ENCODE results near the gene TMEM200A.
A peak's percentile ranks its signal among the peaks of the same experiment; 100 is the strongest.
"Not testable (repeated sequence)": the region's sequence is repeated elsewhere in the genome, so short reads cannot be mapped to it uniquely, and the experiment has no call there.

Gene TMEM200A

DNA sequence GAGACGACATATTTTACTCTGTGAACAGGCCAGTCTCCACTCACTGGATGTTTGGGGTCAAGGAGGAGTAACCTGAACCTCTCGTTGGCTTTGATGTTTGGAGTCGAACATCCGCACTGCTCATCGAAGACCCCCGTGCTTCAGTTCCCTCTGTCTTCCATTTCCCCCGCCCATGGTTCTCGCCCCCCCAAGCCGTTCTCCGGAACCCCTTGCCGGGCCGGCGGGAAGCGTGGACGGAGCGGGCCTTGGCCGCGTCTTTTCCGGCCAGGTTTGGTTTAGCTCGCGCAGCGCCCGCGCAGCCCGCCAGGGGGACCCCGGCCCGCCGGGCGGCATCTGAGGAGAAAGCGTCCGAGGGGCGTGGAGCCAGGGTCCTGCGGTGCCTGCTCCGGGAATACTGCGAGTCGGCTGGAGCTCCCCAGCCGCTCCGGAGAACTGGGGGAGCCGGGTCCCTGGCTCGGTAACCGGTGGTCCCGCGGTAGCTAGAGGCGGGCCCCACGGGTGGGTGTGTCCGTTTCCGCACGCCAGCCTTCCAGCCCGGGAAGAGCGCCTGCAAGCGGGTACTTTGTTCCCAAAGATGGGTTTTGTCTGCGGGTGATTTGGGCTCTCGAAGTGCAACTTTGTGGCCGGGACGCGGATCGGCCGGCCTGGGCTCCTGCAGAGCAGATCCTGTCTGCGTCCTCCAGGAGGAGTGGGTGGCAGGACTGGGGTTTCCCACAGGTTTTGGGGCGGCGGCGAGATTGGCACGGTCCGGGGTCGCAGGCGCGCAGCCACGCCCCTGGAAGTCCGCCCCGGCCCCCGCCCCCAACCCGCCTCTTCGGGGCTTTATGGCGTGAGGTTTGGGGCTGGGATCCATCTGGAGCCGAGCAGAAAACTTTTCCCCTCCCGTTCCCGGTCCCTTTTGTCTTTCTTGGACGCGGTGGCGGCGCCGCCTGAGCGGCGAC, at the start of gene TMEM200A:
TMEM200A (plus strand) TSS at position 852 of the 941 bp plus-strand sequence. CDS start 74,406 bp downstream, outside the sequence.
- peak; percentile 14 for DNase-seq (ENCODE audit: low spot score)

GRCh38 chr6:130320908-130321307, 44.9 kb upstream of the TMEM200A start:
- DNase-seq (ENCODE audit: low spot score) = no peak

DNA sequence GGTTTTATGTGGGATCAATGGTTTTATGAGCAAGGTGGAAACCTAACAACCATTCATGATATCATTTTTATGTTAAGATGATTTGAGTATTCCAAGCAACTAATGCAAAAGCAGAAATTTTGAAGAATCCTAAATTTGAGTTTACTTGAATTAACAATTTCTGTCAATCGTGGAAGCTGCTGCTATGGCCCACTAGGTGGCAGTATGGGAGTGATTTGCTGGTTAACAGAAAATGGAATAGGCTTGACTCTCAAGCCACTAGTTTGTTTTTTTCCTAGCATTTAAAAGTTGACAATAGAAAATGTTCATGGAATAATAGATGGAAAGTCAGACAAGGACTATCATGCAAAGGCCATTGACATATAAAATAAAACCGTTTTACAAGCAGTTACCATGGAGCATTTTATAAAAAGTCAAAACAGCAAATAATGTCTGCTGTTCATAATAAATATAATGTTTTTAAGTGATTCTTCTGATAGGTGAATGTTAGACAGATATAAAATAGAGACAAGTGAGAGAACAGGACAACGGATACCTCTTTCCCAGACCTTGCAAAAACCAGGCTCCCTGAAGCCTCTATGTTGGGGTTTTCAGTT, 43.0 kb upstream of the TMEM200A start:
- DNase-seq (ENCODE audit: low spot score) = peak; percentile 63

DNA sequence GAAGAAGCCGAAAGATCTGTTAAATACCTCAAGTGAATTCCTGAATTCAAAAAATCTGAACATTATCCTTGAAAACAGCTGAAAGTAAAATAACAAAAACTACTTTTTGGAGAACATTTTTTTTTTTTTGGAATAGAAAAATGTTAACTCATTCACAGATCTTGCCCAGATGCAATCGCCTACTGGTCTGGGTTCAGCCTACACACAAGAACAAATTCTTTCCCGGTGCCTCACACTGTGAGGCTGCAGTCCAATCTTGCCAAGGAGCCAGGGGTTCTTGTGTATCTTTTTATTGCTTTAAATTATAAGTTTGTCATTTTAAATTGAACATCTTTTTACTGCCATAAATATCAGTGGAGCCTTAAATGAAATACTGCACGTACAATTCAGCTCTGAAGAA, 41.2 kb upstream of the TMEM200A start:
- no peak for DNase-seq (ENCODE audit: low spot score)

DNA sequence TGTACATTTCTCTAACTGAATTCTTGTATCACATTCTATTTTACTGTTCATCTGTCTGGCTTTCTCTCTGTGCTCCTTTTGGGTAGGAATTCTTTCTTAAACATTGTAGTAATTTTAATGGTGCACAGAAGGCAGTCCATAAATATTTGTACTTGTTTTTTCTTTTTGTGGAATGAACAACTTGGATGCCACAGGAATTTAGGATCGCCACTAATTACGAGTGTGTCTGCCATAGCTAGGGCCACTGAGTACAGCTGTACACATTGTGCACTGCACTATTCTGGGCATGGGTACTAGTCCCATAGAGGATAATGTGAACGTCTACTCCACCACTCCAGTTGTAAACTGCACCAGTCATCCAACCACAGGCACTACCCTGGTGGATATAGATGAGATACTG, 39.3 kb upstream of the TMEM200A start:
- DNase-seq (ENCODE audit: low spot score) = no peak

DNA sequence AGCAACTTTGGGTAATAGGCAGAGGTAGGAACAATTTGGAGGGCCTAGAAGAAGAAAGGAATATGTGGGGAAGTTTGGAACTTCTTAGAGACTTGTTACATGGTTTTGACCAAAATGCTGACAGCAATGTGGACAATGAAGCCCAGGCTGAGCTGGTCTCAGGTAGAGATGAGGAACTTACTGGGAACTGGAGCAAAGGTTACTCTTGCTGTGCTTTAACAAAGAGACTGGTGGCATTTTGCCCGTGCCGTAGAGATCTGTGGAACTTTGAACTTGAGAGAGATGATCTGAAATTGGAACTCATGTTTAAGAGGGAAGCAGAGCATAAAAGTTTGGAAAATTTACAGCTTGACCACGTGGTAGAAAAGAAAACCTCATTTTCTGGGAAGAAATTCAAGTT, 28.3 kb upstream of the TMEM200A start:
- DNase-seq (ENCODE audit: low spot score) = no peak

DNA sequence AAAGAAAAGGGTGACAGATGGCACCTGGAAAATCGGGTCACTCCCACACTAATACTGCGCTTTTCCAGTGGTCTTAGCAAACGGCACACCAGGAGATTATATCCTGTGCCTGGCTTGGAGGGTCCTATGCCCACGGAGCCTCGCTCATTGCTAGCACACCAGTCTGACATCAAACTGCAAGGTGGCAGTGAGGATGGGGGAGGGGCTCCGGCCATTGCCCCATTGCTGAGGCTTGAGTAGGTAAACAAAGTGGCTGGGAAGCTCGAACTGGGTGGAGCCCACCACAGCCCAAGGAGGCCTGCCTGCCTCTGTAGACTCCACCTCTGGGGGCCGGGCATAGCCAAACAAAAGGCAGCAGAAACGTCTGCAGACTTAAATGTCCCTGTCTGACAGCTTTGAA, 19.5 kb upstream of the TMEM200A start:
- not testable (repeated sequence) for DNase-seq (ENCODE audit: low spot score)

- no peak for DNase-seq (ENCODE audit: low spot score)
These were observed 11.5 kb upstream of the TMEM200A start for GRCh38 chr6:130354322-130354721.

DNA sequence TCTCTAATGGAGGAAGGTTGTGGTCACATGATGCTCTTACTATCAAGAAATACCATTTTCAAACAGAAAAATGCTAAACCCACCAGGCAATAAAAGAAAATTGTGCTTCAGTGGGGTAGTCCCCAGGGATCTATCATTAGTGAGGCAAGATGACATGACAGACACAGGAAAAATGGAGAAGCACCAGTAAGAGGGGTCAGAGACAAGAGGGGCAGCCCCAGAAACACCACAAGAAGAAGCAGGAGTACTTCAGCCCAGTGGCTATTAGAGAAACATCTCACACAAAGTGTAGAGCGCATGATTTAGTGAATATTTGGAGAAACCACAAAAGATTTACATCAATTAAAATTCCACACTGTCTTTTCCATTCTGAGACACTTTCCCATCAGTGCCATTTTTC, 10.2 kb upstream of the TMEM200A start:
- no peak for DNase-seq (ENCODE audit: low spot score)

GRCh38 chr6:130357436-130357835, 8.4 kb upstream of the TMEM200A start:
- DNase-seq (ENCODE audit: low spot score) = no peak

GRCh38 chr6:130359736-130360135, 6.1 kb upstream of the TMEM200A start:
- no peak for DNase-seq (ENCODE audit: low spot score)

DNA sequence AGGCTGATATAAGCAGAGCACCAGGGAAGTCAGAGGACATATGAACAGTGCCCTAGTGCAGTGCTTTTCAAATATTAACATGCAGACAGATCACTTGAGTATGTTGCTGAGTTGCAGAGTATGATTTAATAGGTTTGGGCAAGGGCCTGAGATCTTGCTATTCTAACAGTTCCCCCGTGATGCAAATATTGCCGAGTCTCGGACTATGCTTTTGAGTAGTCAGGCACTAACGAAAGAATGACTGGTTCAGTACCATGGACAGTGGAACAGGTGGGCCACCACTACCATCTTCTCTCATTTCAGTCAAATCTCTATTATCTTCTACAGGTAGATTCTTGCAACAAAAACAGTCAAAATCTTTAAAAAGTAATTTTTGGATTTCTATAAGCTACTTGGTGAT, 3.7 kb upstream of the TMEM200A start:
- no peak for DNase-seq (ENCODE audit: low spot score)

DNA sequence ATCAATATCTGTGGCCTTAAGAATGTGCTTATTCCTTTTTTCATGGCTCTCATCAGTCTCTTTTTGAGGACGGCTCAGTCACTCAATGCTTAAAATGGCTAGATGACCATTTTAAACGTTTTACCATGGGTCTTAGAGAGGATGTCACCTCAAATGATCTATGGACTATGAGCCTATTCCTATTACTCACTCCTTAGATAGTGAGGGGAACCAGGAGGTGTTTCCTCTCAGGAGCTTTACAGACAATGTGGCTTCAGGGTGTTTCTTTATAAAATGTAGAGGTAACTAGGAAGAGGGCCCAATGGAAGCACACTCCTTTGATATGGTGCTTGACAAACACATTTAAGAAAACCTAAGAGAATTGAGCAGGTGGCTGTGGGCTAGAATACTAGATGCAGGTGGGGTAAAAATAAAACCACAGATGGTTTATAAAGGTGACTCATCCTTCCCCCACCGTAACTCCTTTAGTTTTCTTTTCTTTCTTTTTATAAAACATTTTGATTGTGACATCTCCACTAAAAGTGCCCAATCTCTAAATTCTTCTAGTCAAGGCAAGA, 1.5 kb upstream of the TMEM200A start:
- no peak for DNase-seq (ENCODE audit: low spot score)

DNA sequence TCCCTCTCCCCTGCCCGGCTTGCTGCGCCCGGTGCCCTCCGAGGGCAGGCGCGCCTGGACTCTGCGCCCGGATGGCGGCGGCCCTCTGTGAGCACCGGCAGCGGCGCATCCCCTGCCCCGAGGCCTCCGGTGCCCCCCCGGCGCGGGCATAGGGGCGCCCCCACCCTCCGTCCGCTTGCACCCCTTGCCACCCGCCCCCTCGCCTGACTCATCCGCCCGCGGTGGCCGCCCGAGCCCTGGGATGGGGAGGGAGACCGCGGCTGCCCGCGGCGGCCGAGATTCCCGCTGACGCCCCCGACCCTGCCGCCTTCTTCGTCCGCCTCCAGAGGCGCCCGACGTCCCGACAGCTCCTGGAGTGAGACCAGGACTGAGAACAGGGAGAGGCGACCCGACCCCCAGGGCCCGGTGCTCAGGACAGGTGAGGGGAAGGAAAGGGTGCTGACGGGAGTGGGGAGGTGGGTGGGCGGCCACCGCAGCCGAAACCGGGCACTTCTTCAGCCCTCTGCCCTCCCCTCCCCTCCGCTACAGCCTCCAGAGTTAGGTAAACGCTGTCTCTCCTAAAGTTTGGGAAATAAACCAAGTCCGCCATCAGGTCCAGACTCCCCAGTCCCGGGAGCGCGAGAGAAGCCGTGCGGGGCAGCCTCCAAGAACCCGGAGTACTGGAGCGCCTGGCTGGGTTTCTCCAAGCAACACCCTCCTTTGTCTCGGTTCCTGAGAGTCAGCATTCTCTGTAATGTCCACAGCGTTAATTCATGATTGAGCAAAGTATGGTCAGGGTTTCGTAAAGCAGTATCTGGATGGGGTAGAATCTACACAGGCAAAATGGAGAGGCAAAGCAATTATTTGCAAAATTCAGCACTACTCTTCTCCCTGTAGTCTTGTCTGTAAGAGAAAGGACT, 539 bp downstream of the TMEM200A start:
- DNase-seq (ENCODE audit: low spot score) = peak; percentile 18

GRCh38 chr6:130367767-130368166, 1.9 kb downstream of the TMEM200A start:
- DNase-seq (ENCODE audit: low spot score) = no peak

DNA sequence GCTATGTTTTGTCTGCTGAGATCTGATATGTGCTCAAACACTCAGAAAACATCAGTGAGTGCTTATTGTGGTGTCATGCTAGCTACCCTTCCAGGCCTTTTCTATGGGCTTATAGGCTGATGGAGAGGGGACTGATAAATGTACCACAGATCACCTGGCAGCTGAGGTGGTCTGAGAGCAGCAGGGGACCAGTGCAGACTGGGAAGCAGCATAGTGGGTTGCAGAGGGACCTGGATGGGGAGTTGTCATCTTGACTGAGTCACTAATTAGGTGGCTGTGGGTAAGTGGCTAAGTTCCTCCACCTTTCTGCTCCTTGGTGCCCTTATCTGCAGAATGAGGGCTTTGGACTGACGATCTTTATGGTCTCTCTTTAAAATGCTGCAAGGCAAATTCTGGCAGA, 2.8 kb downstream of the TMEM200A start:
- DNase-seq (ENCODE audit: low spot score) = no peak

DNA sequence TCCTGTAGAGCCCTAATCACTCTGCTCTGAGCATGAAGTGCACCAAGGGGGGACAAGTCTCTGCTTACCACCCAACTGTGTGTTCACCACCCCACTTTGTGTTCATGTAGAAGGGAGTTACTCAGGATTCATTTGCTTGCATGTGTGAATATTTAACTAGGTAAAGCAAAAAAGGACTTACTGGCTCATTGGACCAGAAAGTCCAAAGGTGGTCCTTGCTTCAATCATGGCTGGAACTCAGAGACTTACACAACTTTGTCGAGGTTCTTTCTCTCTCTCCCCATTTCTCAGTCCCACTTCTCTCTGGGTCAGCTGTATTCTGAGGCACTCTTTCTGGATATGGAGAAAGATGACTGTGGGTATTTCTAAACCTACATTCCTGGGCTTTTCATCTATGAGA, 4.0 kb downstream of the TMEM200A start:
- DNase-seq (ENCODE audit: low spot score) = no peak

DNA sequence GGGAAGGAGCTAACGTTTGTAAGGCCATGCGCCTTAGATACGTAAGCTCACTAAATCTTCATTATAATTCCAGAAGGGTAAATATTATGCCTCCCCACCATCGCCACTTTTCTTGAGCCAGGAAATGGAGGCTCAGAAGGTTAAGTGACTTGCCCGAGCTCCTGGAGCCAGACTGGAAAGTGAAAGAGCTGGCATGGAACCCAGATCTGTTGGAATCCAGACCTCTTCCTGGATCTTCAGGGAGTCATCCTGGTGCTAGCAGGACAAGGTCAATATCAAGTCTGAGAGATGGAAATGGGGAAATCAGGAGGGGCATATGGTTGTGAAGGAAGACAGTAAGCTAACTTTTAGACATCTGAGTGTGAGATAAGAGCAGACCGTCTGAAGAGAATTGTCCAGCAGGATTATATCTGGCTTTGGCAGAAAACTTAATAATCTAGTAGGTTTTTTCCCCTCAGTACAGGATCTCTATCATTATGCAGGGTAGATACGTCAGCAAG, 6.2 kb downstream of the TMEM200A start:
- DNase-seq (ENCODE audit: low spot score) = no peak

DNA sequence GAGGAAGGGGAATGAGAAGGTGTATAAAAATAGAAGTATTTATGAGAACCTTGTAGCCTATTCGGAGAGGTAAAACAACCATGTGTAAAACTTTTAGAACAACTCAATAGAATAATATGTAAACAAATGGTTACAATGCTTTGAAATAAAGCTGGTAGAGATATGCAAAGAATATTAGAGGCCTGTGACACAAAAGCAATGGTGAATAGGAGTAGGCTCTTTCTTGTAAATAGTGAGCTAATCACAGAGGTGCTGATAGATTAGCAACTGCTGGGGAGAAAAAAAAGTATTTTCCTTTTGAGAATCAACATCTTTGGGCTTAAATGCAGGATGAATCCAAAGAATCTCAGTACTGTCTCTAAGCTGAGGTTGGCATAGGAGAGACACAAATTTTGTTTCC, 7.0 kb downstream of the TMEM200A start:
- DNase-seq (ENCODE audit: low spot score) = no peak

DNA sequence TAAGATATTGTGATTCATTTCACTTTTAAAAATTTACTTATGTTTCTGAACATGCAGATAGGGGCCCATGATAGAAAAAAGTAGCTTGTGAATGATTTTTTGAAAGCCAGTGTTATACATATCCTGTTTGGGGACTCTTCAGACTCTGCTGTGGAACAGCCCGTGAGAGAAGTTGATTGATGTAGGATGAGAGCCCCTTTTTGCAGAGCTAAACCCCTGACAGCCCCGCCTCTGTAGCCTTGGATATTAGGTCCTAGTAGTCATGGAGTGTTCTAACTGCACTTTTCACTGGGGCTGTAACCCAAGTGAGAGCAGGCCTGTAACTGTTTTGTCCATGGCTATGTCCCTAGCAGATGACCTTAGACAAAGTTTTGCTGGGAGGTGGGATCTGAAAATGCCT, 8.2 kb downstream of the TMEM200A start:
- no peak for DNase-seq (ENCODE audit: low spot score)

DNA sequence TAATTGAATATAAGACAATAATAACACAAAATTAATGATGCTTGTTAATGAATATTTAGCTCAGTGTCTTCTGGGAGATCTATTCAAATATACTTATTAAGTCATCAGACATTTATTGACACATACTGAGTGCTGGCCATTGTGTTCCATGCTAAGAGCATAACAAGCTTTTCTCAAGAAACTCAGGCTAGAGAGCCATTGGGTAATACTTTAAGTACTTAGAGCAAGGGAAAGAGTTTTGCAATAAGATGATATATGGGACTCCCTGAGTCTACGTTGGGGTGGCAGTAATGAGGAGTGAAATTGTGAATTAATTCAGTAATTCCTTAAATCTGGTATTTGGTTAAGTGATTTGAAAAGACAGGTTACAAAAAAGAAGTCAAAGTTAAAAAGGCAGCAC, 11.1 kb downstream of the TMEM200A start:
- DNase-seq (ENCODE audit: low spot score) = no peak

DNA sequence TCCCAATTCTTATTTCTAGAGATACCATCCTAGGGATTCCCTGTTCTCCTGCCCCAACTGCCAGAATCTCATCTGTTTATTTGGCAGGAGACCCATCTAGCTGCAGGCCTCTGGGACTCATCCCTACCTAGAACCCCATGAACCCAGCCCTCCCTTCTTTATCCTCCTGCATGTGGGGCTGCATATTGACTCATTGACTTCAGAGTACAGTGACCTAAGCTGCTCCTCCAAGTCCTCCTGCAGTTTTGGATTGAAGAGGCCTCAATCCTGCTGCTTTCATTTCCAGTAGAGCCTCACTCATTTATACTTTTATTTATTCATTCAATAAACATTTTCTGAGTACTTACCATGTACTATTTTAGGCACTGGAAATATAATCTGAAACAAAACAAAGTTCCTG, 11.6 kb downstream of the TMEM200A start:
- no peak for DNase-seq (ENCODE audit: low spot score)
